GM19035 (cell line): Measurements from ENCODE around the gene KRTAP4-9.
"Not testable (repeated sequence)": the region's sequence is repeated elsewhere in the genome, so short reads cannot be mapped to it uniquely, and the experiment has no call there.

Experiments
- ATAC-seq: cut with Tn5 transposase; IDR thresholded peaks from one replicate; pipeline ENCODE4 v1.9.1; 2021; ENCODE audit not compliant: unreplicated experiment

The KRTAP4-9 gene

GRCh38 chr17:41105347-41105746 lies at the start of gene KRTAP4-9:
TSS of gene KRTAP4-9 (plus strand) at chr17:41105389. CDS start at chr17:41105389, 0 bp downstream.
- not testable (repeated sequence) for ATAC-seq

- no peak for ATAC-seq
Measured at GRCh38 chr17:41057547-41057946, 47.6 kb upstream of the KRTAP4-9 start.

- ATAC-seq, result no peak
Measured at GRCh38 chr17:41058741-41059140, 46.4 kb upstream of the KRTAP4-9 start.

- ATAC-seq, result not testable (repeated sequence)
Measured at GRCh38 chr17:41059276-41060051, 45.7 kb upstream of the KRTAP4-9 start.

- ATAC-seq, result no peak
Measured at GRCh38 chr17:41060052-41060604, 45.1 kb upstream of the KRTAP4-9 start, which contains the start of gene KRTAP2-3. TSS of gene KRTAP2-3 (minus strand) at chr17:41060114. CDS start at chr17:41060050, 64 bp downstream.

- ATAC-seq, result no peak
Measured at GRCh38 chr17:41061964-41062363, 43.2 kb upstream of the KRTAP4-9 start.

GRCh38 chr17:41063449-41063848 lies 41.7 kb upstream of the KRTAP4-9 start:
- no peak for ATAC-seq

- no peak for ATAC-seq
Measured at GRCh38 chr17:41064301-41064700, 40.9 kb upstream of the KRTAP4-9 start.

GRCh38 chr17:41065016-41065689 lies 40.0 kb upstream of the KRTAP4-9 start:
- not testable (repeated sequence) for ATAC-seq

- no peak for ATAC-seq
Measured at GRCh38 chr17:41065829-41066624, 39.2 kb upstream of the KRTAP4-9 start, which contains the start of gene KRTAP2-4. TSS of gene KRTAP2-4 (minus strand) at chr17:41065879. CDS start at chr17:41065845, 34 bp downstream.

GRCh38 chr17:41067281-41067680 lies 37.9 kb upstream of the KRTAP4-9 start:
- no peak for ATAC-seq

- ATAC-seq, result no peak
Measured at GRCh38 chr17:41069031-41069430, 36.2 kb upstream of the KRTAP4-9 start.

GRCh38 chr17:41071606-41072360 lies 33.4 kb upstream of the KRTAP4-9 start:
- ATAC-seq, result no peak

- no peak for ATAC-seq
Measured at GRCh38 chr17:41073676-41074075, 31.5 kb upstream of the KRTAP4-9 start.

- ATAC-seq, result no peak
Measured at GRCh38 chr17:41076788-41077187, 28.4 kb upstream of the KRTAP4-9 start.

- no peak for ATAC-seq
Measured at GRCh38 chr17:41082626-41083025, 22.6 kb upstream of the KRTAP4-9 start.

GRCh38 chr17:41083427-41083826 lies 21.8 kb upstream of the KRTAP4-9 start:
- ATAC-seq, result not testable (repeated sequence)

GRCh38 chr17:41084100-41084856 lies 20.9 kb upstream of the KRTAP4-9 start, which contains the start of gene KRTAP4-7:
TSS of gene KRTAP4-7 (plus strand) at chr17:41084150. CDS start at chr17:41084207, 57 bp downstream.
- ATAC-seq, result not testable (repeated sequence)

GRCh38 chr17:41088760-41089352 lies 16.3 kb upstream of the KRTAP4-9 start:
- not testable (repeated sequence) for ATAC-seq
